ENCODE data around the gene NHS.

DNA sequence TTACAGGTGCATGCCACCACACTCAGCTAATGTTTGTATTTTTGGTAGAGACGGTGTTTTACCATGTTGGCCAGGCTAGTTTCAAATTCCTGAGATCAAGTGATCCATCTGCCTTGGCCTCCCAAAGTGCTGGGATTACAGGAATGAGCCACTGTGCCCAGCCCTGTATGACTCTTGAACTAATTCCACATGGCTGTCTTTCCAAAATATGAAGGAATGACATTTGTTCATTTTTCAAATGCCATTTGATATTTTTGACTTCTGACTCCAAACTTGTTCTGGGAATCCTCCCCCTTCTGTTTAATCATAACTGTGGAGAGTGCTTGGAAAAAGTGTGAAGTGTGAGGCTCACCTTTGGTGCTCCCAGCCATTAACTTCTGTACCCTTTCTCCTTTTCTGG, 119.2 kb downstream of the NHS start:
- TF ChIP-seq, protein P1, sequence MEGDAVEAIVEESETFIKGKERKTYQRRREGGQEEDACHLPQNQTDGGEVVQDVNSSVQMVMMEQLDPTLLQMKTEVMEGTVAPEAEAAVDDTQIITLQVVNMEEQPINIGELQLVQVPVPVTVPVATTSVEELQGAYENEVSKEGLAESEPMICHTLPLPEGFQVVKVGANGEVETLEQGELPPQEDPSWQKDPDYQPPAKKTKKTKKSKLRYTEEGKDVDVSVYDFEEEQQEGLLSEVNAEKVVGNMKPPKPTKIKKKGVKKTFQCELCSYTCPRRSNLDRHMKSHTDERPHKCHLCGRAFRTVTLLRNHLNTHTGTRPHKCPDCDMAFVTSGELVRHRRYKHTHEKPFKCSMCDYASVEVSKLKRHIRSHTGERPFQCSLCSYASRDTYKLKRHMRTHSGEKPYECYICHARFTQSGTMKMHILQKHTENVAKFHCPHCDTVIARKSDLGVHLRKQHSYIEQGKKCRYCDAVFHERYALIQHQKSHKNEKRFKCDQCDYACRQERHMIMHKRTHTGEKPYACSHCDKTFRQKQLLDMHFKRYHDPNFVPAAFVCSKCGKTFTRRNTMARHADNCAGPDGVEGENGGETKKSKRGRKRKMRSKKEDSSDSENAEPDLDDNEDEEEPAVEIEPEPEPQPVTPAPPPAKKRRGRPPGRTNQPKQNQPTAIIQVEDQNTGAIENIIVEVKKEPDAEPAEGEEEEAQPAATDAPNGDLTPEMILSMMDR (optimal IDR thresholded peaks at IDR 0.05 in 1 of 3, IDR thresholded peaks at IDR 0.05 in 1 of 3, conservative IDR thresholded peaks at IDR 0.05 in 1 of 3; ENCODE audit: extremely low read depth in 1 of 3, insufficient read depth in 2 of 3, low read length in 3 of 3), result no peak
- no peak for TF ChIP-seq EZH2 (IDR thresholded peaks at IDR 0.05; ENCODE audit: low read length)
